HFF-Myc (cell line): ENCODE measurements around the gene SMYD2.

Experiments used
- DNase-seq: peaks from one replicate; pipeline ENCODE4 v3.0.0-alpha.2; 2011; ENCODE audit warnings: low read depth; ENCODE audit errors: extremely low read depth
- H3K4me3 ChIP-seq: replicated peaks from 2 replicates; pipeline ENCODE4 v1.5.1; 2011; ENCODE audit warnings: low read depth, mild to moderate bottlenecking, control low read depth, low read length
- CTCF ChIP-seq: IDR thresholded peaks from 2 replicates; pipeline ENCODE4 v1.5.1; 2012; ENCODE audit warnings: mild to moderate bottlenecking, low read depth, low read length, control low read depth; ENCODE audit errors: missing control alignments

Gene SMYD2

GRCh38 chr1:214335567-214335966, 54.6 kb downstream of the SMYD2 start:
- TF ChIP-seq CTCF, result no peak
- no peak overlapping the region for H3K4me3 ChIP-seq
- DNase-seq, result no peak

GRCh38 chr1:214337015-214337414, 56.1 kb downstream of the SMYD2 start:
- TF ChIP-seq CTCF, result no peak

GRCh38 chr1:214337511-214337910, 56.6 kb downstream of the SMYD2 start:
- no peak for TF ChIP-seq CTCF
- H3K4me3 ChIP-seq, result no peak overlapping the region
- DNase-seq, result no peak

More at GRCh38 chr1:214337015-214337414, 56.1 kb downstream of the SMYD2 start:
- H3K4me3 ChIP-seq, result no peak overlapping the region
- no peak for DNase-seq

GRCh38 chr1:214338212-214338611, 57.3 kb downstream of the SMYD2 start:
- H3K4me3 ChIP-seq, result no peak overlapping the region
- no peak for DNase-seq

GRCh38 chr1:214341459-214341858, 60.5 kb downstream of the SMYD2 start:
- no peak for DNase-seq
- no peak for TF ChIP-seq CTCF

More at GRCh38 chr1:214338212-214338611, 57.3 kb downstream of the SMYD2 start:
- TF ChIP-seq CTCF, result no peak

GRCh38 chr1:214341932-214342331, 61.0 kb downstream of the SMYD2 start:
- no peak for TF ChIP-seq CTCF
- DNase-seq, result no peak
- H3K4me3 ChIP-seq, result no peak overlapping the region

More at GRCh38 chr1:214341459-214341858, 60.5 kb downstream of the SMYD2 start:
- no peak overlapping the region for H3K4me3 ChIP-seq

GRCh38 chr1:214342525-214342924, 61.6 kb downstream of the SMYD2 start:
- H3K4me3 ChIP-seq, result no peak overlapping the region
- no peak for DNase-seq
- no peak for TF ChIP-seq CTCF
